ENCODE measurements around the gene CORO2A. TPM values are rescaled to one million over a fixed set of nuclear protein-coding genes. Genes with fewer than 3 reads are reported as not detected.

CORO2A gene
- total and polyA plus RNA-seq, 2 of the 4 experiments (the other 2 are of a cell fraction): 1.9 to 2.2 TPM

DNA sequence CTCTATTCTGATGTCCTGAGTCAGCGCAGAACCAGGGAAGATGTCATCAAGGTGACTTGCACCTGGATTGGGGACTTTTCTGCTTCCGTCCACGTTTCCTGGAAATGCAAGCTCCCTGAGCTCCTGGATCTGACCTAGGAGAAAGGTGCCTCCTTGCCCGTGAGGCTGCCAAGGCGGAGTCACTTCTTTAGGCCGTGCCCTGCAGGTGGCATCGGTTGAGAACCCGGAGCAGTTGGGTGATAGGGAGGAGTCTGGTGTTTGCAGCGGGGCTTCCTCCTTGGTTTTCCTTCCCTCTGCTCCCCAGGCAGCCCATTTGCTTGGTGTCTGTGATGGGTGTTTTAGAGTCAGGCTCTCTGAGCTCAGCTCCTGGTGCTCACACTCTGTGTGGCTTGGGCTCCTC is 120.7 kb downstream of the CORO2A start (continued):
- TF ChIP-seq, protein P1, sequence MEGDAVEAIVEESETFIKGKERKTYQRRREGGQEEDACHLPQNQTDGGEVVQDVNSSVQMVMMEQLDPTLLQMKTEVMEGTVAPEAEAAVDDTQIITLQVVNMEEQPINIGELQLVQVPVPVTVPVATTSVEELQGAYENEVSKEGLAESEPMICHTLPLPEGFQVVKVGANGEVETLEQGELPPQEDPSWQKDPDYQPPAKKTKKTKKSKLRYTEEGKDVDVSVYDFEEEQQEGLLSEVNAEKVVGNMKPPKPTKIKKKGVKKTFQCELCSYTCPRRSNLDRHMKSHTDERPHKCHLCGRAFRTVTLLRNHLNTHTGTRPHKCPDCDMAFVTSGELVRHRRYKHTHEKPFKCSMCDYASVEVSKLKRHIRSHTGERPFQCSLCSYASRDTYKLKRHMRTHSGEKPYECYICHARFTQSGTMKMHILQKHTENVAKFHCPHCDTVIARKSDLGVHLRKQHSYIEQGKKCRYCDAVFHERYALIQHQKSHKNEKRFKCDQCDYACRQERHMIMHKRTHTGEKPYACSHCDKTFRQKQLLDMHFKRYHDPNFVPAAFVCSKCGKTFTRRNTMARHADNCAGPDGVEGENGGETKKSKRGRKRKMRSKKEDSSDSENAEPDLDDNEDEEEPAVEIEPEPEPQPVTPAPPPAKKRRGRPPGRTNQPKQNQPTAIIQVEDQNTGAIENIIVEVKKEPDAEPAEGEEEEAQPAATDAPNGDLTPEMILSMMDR (conservative IDR thresholded peaks at IDR 0.05; ENCODE audit: low read depth, low read length): no peak
- TF ChIP-seq CHD1 (IDR thresholded peaks at IDR 0.05; ENCODE audit: low read depth, low read length): no peak
- no peak for TF ChIP-seq RCOR1 (IDR thresholded peaks at IDR 0.05; ENCODE audit: insufficient replicate concordance, low read length)
- no peak for TF ChIP-seq CEBPB (IDR thresholded peaks at IDR 0.05; ENCODE audit: low read depth, low read length)

Small RNA genes within 50 kb of the gene (microRNA-seq; reads per million reads assigned to microRNA genes)
- gene MIR6854 (ENCODE audit: insufficient read depth in 1 of 2, insufficient read length in 1 of 2, unreplicated experiment in 1 of 2) (0.73 to 1.0 reads per million in 2 experiments), gene RF00017 (ENCODE audit: insufficient read depth, insufficient read length) (not detected)

Small RNA genes within 50 kb of the gene (small RNA-seq; reads per million reads assigned to genes)
- gene MIR6854: 0 to 3.5 (median 0) reads per million in 5 experiments
- gene RF00017: 0 reads per million in 5 experiments

Other genes starting within 250 kb of the CORO2A start
- 3.9 and 9.4 TPM in 2 replicates for gene ANP32B, start 209.3 kb downstream of the CORO2A start, total RNA-seq (2012; rRNA removed)
- 40.7 and 46.8 TPM in 2 replicates for gene ANP32B, start 209.3 kb downstream of the CORO2A start, polyA plus RNA-seq (2012; rRNA removed)
- 306 and 313 TPM in 2 replicates for gene NANS, start 135.9 kb downstream of the CORO2A start, total RNA-seq (2012; rRNA removed)
- gene NANS, start 135.9 kb downstream of the CORO2A start, polyA plus RNA-seq (2012; rRNA removed): 197 and 210 TPM in 2 replicates
- gene TRIM14, start 73.4 kb downstream of the CORO2A start, total RNA-seq (2012; rRNA removed): 3.0 and 3.1 TPM in 2 replicates
- 8.5 and 8.8 TPM in 2 replicates for gene TRIM14, start 73.4 kb downstream of the CORO2A start, polyA plus RNA-seq (2012; rRNA removed)
- gene TBC1D2, start 63.0 kb upstream of the CORO2A start, total RNA-seq (2012; rRNA removed): 35.6 and 36.9 TPM in 2 replicates
- gene TBC1D2, start 63.0 kb upstream of the CORO2A start, polyA plus RNA-seq (2012; rRNA removed): 62.7 and 75.3 TPM in 2 replicates

All from IMR-90 (cell line).